ENCODE results near the gene IL17REL.
"Not testable (repeated sequence)": the region's sequence is repeated elsewhere in the genome, so short reads cannot be mapped to it uniquely, and the experiment has no call there.

The IL17REL gene

GRCh38 chr22:49983148-49984042, 29.2 kb downstream of the IL17REL start:
- DNase-seq, result no peak

- not testable (repeated sequence) for DNase-seq
Measured at GRCh38 chr22:49981799-49982198, 30.8 kb downstream of the IL17REL start.

GRCh38 chr22:49979587-49980264, 32.8 kb downstream of the IL17REL start:
- no peak for DNase-seq

GRCh38 chr22:49977578-49977977, 35.0 kb downstream of the IL17REL start:
- DNase-seq, result no peak

GRCh38 chr22:49976439-49977175, 36.0 kb downstream of the IL17REL start:
- DNase-seq, result no peak

GRCh38 chr22:49975543-49976389, 36.8 kb downstream of the IL17REL start:
- no peak for DNase-seq

GRCh38 chr22:49973018-49973961, 39.3 kb downstream of the IL17REL start:
- no peak for DNase-seq

- no peak for DNase-seq
Measured at GRCh38 chr22:49972163-49973017, 40.2 kb downstream of the IL17REL start.

- DNase-seq, result peak; percentile 50
Measured at GRCh38 chr22:49971232-49972162, 41.1 kb downstream of the IL17REL start.

- peak; percentile 91 for DNase-seq
Measured at GRCh38 chr22:49970528-49971231, 41.9 kb downstream of the IL17REL start.

- DNase-seq, result no peak
Measured at GRCh38 chr22:49969751-49970527, 42.6 kb downstream of the IL17REL start.

GRCh38 chr22:49968831-49969661, 43.5 kb downstream of the IL17REL start:
- DNase-seq, result no peak

GRCh38 chr22:49968313-49968830, 44.2 kb downstream of the IL17REL start:
- no peak for DNase-seq

- peak; percentile 44 for DNase-seq
Measured at GRCh38 chr22:49967706-49968208, 44.8 kb downstream of the IL17REL start.

- no peak for DNase-seq
Measured at GRCh38 chr22:49966774-49967705, 45.5 kb downstream of the IL17REL start.

Data from midbrain (tissue), 1 donor.